Colon (tissue), 2 donors: Measurements from ENCODE around the gene TSHZ3.

Experiments
- FAIRE-seq: peaks from 2 replicates; lab custom pipeline; 2012; peaks lifted over from hg19 to GRCh38; lab: Jason Lieb, UNC
- donor health status: control.
- donor health status: control.

The TSHZ3 gene

GRCh38 chr19:31337008-31337914, 12.0 kb downstream of the TSHZ3 start:
- no peak for FAIRE-seq

- FAIRE-seq: no peak
Observed at GRCh38 chr19:31335716-31336115, 13.5 kb downstream of the TSHZ3 start.

DNA sequence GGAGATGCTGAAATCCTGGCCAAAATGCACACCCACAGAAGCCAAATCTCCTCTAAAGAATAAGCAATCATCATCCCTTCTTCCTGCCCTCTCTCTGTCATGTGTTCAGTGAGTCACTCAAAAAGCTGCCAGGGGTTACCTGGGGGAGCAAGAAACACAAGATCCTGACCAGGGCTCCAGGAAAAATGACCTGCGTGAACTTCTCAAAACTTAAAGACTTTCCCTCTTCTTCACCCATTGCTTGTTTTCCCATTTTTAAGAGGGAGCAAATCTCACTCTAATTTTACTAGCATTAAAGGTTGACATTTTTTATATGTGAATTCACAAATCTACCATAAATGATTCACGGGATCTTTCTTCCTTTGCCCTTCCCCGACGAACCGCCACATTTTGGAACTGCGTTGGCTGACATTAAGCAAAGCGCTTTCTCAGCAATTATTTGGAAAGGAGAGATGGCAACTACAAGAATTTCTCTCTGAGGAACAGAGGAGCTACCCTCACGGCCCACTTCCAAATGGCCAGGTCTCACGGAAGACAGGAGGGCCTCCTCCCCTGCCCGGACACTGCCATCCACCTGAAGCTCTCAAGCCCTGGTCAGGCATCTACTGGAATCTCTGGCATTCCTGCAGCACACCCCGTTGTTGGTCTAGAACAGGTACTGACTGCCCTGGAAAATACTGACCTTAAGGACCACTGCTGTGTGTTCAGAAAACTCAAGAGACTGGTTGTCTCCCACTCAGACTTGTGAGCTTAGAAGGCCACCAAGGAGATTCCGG, 14.2 kb downstream of the TSHZ3 start:
- FAIRE-seq: no peak

DNA sequence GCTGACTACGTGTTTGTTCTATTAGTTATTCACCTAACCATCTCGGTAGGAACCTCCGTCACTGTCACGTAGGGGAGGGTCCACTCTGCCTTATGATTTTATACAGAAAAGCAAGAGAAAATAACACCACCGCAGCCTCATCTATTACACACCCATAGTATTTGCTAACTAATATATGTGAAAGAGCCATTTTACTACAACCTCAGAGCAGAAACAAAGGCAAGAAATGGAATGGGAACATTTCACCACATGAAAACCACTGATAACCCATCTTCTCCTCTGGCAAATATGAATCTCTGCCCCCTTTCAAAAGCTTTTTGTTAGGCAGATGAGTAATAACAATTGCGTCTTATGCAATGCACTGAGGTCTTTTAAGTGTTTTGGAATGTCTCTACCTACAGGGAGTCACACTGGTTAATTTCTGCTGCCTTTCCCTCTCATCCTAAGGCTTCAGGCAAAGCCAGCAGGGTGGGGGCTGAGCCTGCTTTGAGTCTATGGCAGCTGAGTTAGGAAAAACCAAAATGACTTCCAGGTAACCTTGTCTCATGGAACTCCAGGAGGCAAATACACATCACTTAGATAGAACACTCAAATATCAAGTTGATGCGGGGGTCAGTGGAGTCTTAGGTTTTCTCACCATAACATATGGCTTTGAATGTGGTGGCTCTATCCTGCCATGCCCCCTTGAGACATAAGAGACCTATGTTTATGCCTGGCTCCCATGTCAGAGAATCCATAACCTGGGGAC, 15.0 kb downstream of the TSHZ3 start:
- FAIRE-seq: no peak

DNA sequence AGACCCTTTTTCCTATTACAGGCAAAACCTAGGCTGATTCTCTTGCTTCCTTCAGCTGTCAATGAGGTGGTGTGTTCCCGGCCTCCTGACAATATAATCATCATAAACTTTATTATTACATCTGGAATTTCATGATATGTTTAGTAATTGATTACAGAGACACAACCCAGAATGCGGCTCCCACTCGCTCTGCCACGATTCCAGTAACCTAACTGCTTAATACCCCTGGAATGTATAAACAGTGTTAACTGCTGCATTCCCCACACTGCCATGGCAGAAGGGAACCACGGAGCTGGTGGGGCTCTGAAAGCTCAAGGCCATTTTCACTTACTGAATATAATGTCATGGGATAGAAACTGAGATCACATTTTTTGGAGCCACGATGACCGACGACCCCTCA, 17.1 kb downstream of the TSHZ3 start:
- no peak for FAIRE-seq

GRCh38 chr19:31331536-31331935, 17.7 kb downstream of the TSHZ3 start:
- FAIRE-seq: no peak

DNA sequence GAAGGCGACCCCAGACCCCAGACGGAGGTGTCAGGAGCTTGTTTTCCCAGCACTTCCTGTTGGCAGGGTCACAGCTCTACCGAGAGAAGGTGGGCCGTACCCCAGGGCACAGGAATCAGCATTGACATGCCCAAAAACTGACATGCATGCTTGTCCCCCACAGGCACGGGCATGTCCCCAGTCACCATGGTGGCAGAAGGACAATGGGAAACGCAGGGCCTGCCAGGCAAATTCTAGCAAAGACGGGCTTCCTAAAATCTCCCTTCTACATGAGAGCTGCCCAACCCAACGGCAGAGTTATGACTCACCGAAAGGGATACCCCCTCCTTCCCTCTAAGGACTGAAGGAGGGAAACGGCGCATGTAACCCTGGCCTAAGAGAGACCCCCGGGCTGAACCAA, 18.5 kb downstream of the TSHZ3 start:
- FAIRE-seq: no peak

DNA sequence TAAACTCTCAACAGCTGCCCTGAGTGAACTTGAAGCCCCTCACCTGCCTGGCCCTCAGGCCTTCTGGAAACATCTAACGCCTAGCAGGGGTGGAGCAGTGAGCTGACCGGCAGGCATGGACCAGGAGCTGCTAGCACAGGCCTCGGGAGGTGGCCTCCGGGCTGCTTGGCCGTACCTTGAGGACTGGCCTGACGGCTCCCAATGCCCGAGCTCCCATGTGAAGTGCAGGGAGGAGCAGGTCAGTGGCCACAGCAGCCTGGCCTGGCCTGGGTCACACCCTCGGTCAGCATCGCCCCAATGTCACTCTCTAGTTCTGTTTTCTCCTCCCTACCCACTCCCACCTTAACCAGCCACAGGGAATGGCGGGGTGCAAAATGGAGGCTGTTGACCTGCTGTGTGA, 19.0 kb downstream of the TSHZ3 start:
- FAIRE-seq: no peak

GRCh38 chr19:31329819-31330218, 19.4 kb downstream of the TSHZ3 start:
- no peak for FAIRE-seq

DNA sequence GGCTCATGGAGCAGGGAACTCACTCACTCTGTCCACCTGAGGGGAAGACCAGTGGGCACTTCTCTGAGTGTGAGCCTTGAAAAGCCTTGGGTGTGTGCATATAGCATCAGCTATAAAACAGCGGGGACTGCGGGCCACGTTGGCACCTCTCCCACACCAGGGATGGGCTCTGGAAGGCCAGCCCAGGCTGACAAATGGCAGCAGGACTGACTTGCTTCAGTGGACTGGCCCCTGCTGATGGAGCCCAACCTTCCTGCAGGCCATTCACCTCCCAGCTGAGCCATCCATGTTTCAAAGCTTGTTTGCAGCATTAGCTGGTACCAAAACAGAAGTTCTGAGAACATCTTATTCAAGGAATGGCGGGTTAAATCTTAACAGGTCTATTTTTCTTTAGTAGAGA, 21.0 kb downstream of the TSHZ3 start:
- FAIRE-seq: no peak

GRCh38 chr19:31326329-31327028, 22.8 kb downstream of the TSHZ3 start:
- FAIRE-seq: no peak

DNA sequence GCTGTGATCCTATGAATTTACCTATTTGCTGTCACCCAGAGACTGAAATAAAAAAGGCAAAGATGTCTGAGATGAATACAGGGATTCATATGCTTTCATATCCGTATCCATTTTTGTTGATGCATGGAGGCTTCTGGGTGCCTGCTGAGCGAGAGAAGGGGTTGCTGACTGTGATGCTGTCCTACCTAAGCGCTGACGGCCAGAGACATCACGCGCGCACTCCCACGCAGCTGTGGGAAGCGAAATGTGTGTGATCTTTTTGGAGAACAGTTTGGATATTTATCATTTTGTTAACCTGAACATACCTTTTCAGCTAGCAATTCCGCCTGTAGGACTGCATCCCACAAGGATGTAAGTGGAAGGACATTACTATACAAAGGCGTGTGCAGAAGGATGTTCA, 23.9 kb downstream of the TSHZ3 start:
- no peak for FAIRE-seq

GRCh38 chr19:31319465-31319864, 29.8 kb downstream of the TSHZ3 start:
- no peak for FAIRE-seq

- FAIRE-seq: no peak
Observed at GRCh38 chr19:31318790-31319425, 30.3 kb downstream of the TSHZ3 start.

- no peak for FAIRE-seq
Observed at GRCh38 chr19:31317570-31317969, 31.7 kb downstream of the TSHZ3 start.

DNA sequence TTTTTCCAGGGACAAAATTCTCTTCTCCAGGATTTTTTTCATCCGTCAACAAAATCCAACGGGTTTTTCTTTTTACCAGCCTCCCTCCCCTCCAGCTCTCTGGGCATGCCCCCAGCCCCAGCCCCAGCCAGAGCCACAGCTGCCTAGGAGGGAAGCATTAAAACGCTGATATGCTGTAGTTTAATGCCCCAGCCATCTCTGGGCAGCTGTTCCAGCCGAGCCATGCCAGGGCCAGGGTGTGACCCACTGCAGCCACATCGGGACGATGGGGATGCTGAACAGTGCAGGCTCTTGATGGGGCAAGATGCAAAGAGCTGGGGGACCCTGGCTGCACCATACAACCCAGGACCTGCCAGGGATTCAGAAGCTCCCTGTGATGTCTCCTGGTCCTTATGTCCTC, 32.1 kb downstream of the TSHZ3 start:
- FAIRE-seq: no peak

DNA sequence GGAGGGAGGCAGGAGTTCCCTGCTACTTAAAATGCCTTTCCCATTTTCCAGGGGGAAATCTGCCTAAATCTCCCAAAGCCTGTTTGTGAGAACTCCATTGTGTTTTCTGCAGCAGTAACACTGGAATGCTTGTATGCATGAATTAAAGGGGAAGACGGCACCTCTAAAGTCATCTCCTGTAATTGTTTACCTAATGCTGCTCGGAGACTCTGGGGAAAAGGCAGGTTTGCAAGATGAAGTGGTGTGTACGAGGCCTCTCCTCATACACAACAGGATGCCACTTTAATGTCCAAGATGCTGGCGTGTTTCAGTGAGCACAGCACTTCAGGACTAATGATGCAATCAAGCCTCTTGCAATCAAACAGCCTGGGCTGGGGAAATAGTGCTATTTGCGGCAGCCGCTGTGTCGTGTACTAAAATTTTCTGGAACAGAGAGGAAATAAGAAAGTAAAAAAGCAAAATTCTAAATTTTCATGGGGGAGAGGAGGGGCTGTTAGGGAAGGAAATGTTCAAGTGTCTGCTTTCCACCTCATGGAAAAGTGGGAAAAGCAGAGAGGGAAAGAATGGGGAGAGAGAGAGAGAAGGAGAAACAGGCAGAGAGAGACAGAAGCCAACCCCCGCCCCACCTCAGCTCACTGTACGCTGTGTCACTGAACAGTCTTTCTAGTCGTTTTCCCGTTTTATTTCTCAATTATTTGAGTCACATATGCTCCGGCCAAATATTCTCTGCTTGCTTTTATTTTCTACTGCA, 32.9 kb downstream of the TSHZ3 start:
- FAIRE-seq: no peak

GRCh38 chr19:31315652-31316051, 33.6 kb downstream of the TSHZ3 start:
- FAIRE-seq: no peak

DNA sequence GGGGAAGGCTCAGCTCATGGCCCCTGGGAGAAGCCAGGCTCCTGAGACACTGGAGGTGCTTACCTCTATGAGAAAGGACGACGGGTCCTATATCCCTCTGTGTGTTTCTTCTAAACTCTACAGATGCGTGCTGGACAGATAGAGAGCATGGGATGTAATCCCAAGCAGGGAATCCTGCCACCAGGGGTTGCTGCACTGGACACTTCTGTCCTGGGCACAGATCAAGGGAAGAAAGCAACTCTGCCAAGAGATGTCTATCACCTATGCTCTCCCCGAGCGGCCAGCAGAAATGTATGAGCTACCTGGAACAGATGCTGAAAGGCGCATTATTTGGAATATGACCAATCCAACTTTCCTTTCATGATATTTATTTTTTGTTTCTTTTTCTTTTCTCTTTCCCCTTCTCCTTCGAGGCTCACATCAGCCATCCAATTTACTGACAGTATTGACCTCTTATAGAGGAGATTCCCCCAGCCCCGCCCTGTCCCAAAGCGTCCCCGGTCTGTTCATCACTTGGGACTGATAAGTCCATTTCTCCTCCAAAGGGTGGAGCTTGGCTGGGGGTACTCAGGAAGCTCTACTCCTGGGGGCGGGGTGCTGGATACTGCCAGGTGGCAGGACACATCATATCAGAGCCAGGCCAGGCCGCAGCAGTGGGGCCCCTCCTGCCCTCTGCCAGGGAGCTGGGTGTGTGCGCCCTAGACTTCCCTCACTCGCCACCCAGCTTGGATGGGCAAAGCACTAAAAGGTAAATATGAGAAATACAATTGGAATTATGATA, 34.2 kb downstream of the TSHZ3 start:
- no peak for FAIRE-seq

DNA sequence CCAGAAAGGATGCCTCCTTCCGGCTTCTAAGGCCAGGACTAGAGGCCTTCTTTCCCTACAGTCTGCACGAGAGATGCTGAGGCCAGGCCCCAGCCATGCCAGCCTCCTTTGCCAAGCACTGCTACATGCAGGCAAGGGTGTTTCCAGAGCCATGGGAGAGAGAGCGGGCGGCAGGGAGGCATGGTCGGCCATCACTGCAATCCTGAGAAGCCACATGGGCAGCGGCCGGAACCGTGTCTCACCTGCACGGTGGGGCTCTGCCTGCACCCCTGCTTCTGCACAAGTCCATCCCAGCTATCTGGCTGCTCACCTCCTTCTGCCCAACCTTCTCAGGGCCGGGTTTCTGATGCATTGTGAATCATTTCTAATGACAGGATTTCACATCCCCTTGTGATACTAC, 35.1 kb downstream of the TSHZ3 start:
- no peak for FAIRE-seq
